22Rv1 (cell line): ENCODE data around the gene LONRF2.

Source experiments
- CTCF ChIP-seq: fragments of 450-650 bp; IDR thresholded peaks from 2 replicates; pipeline ENCODE4 v1.5.1; 2017; ENCODE audit warnings: mild to moderate bottlenecking
- ZFX ChIP-seq: fragments of 450-650 bp; IDR thresholded peaks from 2 replicates; pipeline ENCODE4 v1.6.1; 2017; ENCODE audit warnings: antibody characterized with exemption, borderline replicate concordance

- TF ChIP-seq CTCF (no peak), ZFX (no peak)
Observed at GRCh38 chr2:100276716-100277115, 45.6 kb downstream of the LONRF2 start.
